ENCODE results near the gene ARFGEF2.
"Not testable (repeated sequence)": the region's sequence is repeated elsewhere in the genome, so short reads cannot be mapped to it uniquely, and the experiment has no call there.

ARFGEF2 gene

GRCh38 chr20:49001741-49002140, 80.2 kb downstream of the ARFGEF2 start:
- Histone ChIP-seq H3K36me3 (ENCODE audit: control insufficient read depth, insufficient read depth, low read length) (peaks cover 79% of the 10 kb centered on the region), H3K9me3 (ENCODE audit: control insufficient read depth, low read length) (no peaks in the 10 kb centered on the region), H3K27ac (ENCODE audit: low read depth, low read length, severe bottlenecking) (no peak overlapping the region), H3K4me1 (ENCODE audit: control insufficient read depth, insufficient read depth, low read length, poor library complexity, severe bottlenecking) (no peaks in the 10 kb centered on the region), H3K4me3 (ENCODE audit: extremely low read depth, insufficient read depth, low read length, poor library complexity, severe bottlenecking) (no peak overlapping the region)
- WGBS, 2 experiments (ENCODE audit: insufficient coverage in 2 of 2), result 90 to 92% methylated on average over 5 of the region's 7 CpGs

DNA sequence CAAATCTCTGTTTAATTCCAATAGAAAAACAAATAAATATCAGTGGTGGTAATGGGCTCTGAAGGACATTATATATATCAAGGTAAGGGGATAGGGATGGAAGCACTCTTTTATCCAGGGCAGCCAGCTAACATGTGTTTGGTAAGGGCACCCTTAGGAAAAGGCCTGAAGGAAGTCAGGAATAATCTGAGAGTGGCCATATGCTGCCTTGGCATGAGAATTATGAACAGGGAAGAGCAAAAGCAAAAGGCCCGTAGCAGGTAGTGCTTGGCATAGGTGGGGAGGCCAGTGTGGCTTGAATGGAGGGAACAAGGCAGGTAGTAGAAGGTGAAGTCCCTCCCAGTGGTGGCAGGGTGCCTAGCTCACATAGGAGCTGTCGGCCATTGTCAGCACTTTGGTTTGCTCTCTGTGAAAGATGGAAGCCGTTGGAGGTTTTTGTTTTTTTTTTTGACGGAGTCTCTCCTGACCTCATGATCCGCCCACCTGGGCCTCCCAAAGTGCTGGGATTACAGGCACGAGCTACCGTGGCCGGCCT, 85.0 kb downstream of the ARFGEF2 start:
- Histone ChIP-seq H3K27ac (ENCODE audit: low read depth, low read length, severe bottlenecking) (no peak overlapping the region), H3K36me3 (ENCODE audit: control insufficient read depth, insufficient read depth, low read length) (peaks cover 57% of the 10 kb centered on the region), H3K4me1 (ENCODE audit: control insufficient read depth, insufficient read depth, low read length, poor library complexity, severe bottlenecking) (no peaks in the 10 kb centered on the region), H3K9me3 (ENCODE audit: control insufficient read depth, low read length) (no peaks in the 10 kb centered on the region), H3K4me3 (ENCODE audit: extremely low read depth, insufficient read depth, low read length, poor library complexity, severe bottlenecking) (no peak overlapping the region)
- 95% methylated on average over 8 of the region's 8 CpGs for WGBS, 2 experiments (ENCODE audit: insufficient coverage in 2 of 2)

GRCh38 chr20:49009899-49010631, 88.6 kb downstream of the ARFGEF2 start:
- peaks cover 69% of the 10 kb centered on the region for H3K36me3 ChIP-seq (ENCODE audit: control insufficient read depth, insufficient read depth, low read length)
- WGBS, 2 experiments (ENCODE audit: insufficient coverage in 2 of 2), result 89 to 98% methylated on average over 8 to 10 of the region's 12 CpGs
- H3K4me1 ChIP-seq (ENCODE audit: control insufficient read depth, insufficient read depth, low read length, poor library complexity, severe bottlenecking), result no peaks in the 10 kb centered on the region
- H3K9me3 ChIP-seq (ENCODE audit: control insufficient read depth, low read length), result no peaks in the 10 kb centered on the region
- H3K27ac ChIP-seq (ENCODE audit: low read depth, low read length, severe bottlenecking), result no peak overlapping the region
- H3K4me3 ChIP-seq (ENCODE audit: extremely low read depth, insufficient read depth, low read length, poor library complexity, severe bottlenecking), result no peak overlapping the region

GRCh38 chr20:49024220-49024619, 102.7 kb downstream of the ARFGEF2 start:
- no peaks in the 10 kb centered on the region for H3K9me3 ChIP-seq (ENCODE audit: control insufficient read depth, low read length)
- no peak overlapping the region for H3K4me3 ChIP-seq (ENCODE audit: extremely low read depth, insufficient read depth, low read length, poor library complexity, severe bottlenecking)
- peaks cover 84% of the 10 kb centered on the region for H3K36me3 ChIP-seq (ENCODE audit: control insufficient read depth, insufficient read depth, low read length)
- H3K27ac ChIP-seq (ENCODE audit: low read depth, low read length, severe bottlenecking), result no peak overlapping the region
- no peaks in the 10 kb centered on the region for H3K4me1 ChIP-seq (ENCODE audit: control insufficient read depth, insufficient read depth, low read length, poor library complexity, severe bottlenecking)
- WGBS, 2 experiments (ENCODE audit: insufficient coverage in 2 of 2), result 96 to 100% methylated on average over 1 to 4 of the region's 5 CpGs

GRCh38 chr20:49028177-49028576, 106.7 kb downstream of the ARFGEF2 start:
- peaks cover 89% of the 10 kb centered on the region for H3K36me3 ChIP-seq (ENCODE audit: control insufficient read depth, insufficient read depth, low read length)
- WGBS, 2 experiments (ENCODE audit: insufficient coverage in 2 of 2), result 96 to 100% methylated on average over 2 of the region's 2 CpGs
- not testable (repeated sequence) for H3K4me1 ChIP-seq (ENCODE audit: control insufficient read depth, insufficient read depth, low read length, poor library complexity, severe bottlenecking); H3K4me3 ChIP-seq (ENCODE audit: extremely low read depth, insufficient read depth, low read length, poor library complexity, severe bottlenecking); H3K27ac ChIP-seq (ENCODE audit: low read depth, low read length, severe bottlenecking); H3K9me3 ChIP-seq (ENCODE audit: control insufficient read depth, low read length)

DNA sequence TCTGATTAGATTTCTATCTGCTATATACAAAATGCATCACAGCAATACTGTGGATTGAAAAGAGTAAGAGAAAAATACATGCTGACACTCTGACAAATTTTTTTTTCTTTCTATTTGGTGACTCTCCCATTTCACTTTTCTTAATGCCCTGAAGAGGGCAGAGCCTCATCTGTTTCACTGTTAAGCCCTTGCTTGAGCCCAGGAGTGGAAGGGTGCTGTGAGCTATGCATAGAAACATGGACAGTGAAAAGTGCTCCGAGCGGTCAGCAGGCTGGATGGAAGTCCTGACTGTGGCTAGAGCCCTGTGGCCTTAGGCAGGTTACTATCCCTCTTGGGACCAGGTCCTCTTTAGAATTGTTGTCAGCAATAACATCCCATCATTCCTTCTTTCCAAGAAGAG, 107.2 kb downstream of the ARFGEF2 start:
- 74 to 96% methylated on average over 2 of the region's 2 CpGs for WGBS, 2 experiments (ENCODE audit: insufficient coverage in 2 of 2)
- Histone ChIP-seq H3K36me3 (ENCODE audit: control insufficient read depth, insufficient read depth, low read length) (peaks cover 90% of the 10 kb centered on the region), H3K27ac (ENCODE audit: low read depth, low read length, severe bottlenecking) (no peak overlapping the region), H3K9me3 (ENCODE audit: control insufficient read depth, low read length) (no peaks in the 10 kb centered on the region), H3K4me3 (ENCODE audit: extremely low read depth, insufficient read depth, low read length, poor library complexity, severe bottlenecking) (no peak overlapping the region), H3K4me1 (ENCODE audit: control insufficient read depth, insufficient read depth, low read length, poor library complexity, severe bottlenecking) (no peaks in the 10 kb centered on the region)

- Histone ChIP-seq H3K9me3 (ENCODE audit: control insufficient read depth, low read length) (no peaks in the 10 kb centered on the region), H3K27ac (ENCODE audit: low read depth, low read length, severe bottlenecking) (no peak overlapping the region), H3K4me1 (ENCODE audit: control insufficient read depth, insufficient read depth, low read length, poor library complexity, severe bottlenecking) (no peaks in the 10 kb centered on the region), H3K4me3 (ENCODE audit: extremely low read depth, insufficient read depth, low read length, poor library complexity, severe bottlenecking) (no peak overlapping the region), H3K36me3 (ENCODE audit: control insufficient read depth, insufficient read depth, low read length) (peaks cover 90% of the 10 kb centered on the region)
- 100% methylated on average over 1 of the region's 1 CpG for WGBS, 2 experiments (ENCODE audit: insufficient coverage in 2 of 2)
Observed at GRCh38 chr20:49029203-49029602, 107.7 kb downstream of the ARFGEF2 start.

DNA sequence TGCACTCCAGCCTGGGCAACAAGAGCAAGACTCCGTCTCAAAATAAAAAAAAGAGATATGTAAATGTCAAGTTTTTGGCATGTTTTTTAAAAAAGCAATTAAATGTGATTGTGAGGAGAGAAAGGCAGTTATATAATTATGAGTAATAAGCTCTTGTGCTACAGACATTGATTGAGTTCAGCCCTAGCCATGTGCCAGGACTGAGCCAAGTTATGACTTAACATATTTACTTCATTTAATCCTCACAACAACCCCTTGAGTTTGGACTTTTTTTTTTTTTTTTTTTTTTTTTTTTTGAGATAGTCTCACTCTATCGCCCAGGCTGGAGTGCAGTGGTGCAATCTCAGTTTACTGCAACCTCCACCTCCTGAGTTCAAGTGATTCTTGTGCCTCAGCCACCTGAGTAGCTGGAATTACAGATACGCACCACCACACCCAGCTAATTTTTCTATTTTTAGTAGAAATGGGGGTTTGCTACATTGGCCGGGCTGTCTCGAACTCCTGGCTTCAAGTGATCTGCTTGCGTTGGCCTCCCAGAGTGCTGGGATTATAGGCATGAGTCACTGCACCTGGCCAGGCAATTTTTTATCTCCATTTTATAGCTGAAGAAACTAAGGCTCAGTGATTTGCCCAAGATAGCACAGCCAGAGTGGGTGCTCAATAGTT, 109.6 kb downstream of the ARFGEF2 start:
- Histone ChIP-seq H3K4me1 (ENCODE audit: control insufficient read depth, insufficient read depth, low read length, poor library complexity, severe bottlenecking) (no peaks in the 10 kb centered on the region), H3K27ac (ENCODE audit: low read depth, low read length, severe bottlenecking) (no peak overlapping the region), H3K9me3 (ENCODE audit: control insufficient read depth, low read length) (no peaks in the 10 kb centered on the region), H3K4me3 (ENCODE audit: extremely low read depth, insufficient read depth, low read length, poor library complexity, severe bottlenecking) (no peak overlapping the region), H3K36me3 (ENCODE audit: control insufficient read depth, insufficient read depth, low read length) (peaks cover 87% of the 10 kb centered on the region)
- WGBS, 2 experiments (ENCODE audit: insufficient coverage in 2 of 2), result 94 to 100% methylated on average over 1 to 3 of the region's 6 CpGs

DNA sequence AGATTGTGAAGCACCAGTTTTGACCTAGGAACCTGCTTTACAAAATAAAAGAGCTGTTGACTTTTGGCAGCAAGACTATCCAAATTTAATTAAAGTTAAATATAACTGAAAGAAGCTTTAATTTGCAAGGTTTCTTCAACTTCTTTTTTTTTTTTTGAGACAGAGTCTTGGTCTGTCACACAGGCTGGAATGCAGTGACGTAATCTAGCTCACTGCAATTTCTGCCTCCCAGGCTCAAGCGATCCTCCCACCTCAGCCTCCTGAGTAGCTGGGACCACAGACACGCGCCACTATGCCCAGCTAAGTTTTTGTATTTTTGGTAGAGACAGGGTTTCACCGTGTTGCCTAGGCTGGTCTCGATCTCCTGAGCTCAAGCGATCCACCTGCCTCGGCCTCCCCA, 110.9 kb downstream of the ARFGEF2 start:
- no peak overlapping the region for H3K4me3 ChIP-seq (ENCODE audit: extremely low read depth, insufficient read depth, low read length, poor library complexity, severe bottlenecking)
- WGBS, 2 experiments (ENCODE audit: insufficient coverage in 2 of 2), result 98 to 100% methylated on average over 7 to 8 of the region's 8 CpGs
- H3K27ac ChIP-seq (ENCODE audit: low read depth, low read length, severe bottlenecking), result no peak overlapping the region
- no peaks in the 10 kb centered on the region for H3K4me1 ChIP-seq (ENCODE audit: control insufficient read depth, insufficient read depth, low read length, poor library complexity, severe bottlenecking)
- no peaks in the 10 kb centered on the region for H3K9me3 ChIP-seq (ENCODE audit: control insufficient read depth, low read length)
- H3K36me3 ChIP-seq (ENCODE audit: control insufficient read depth, insufficient read depth, low read length), result peaks cover 75% of the 10 kb centered on the region

DNA sequence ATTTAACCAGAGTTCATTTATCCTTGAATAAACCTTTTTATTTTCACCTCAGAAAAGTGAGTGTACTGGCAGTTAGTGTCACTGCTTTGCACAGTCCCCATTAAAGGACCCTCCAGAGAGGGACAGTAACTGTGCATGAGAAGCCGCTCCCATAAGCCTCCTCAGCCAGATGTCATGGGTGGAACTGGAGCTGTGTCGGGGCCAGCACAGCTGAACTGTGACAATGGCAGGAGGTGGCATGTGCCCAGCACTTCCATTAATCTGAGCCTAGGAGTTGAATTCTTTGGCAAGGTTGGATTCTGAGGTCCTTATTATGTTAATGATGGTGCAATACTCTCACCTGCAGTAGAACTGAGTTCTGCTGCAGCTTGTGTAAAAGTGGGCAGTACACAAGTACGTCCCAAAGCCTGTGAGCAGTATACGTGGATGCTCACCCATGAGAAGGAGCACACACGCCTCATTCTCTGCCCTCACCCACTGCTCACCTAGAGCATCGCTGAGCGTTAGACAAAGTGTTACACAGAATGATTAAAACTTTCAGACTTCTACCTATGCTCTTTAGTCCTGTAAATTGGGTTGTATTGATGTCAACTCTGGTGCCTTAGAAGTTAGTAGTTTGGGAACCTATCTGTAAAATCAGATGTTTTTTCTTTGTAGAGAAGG, 112.7 kb downstream of the ARFGEF2 start:
- H3K36me3 ChIP-seq (ENCODE audit: control insufficient read depth, insufficient read depth, low read length), result peaks cover 59% of the 10 kb centered on the region
- H3K4me1 ChIP-seq (ENCODE audit: control insufficient read depth, insufficient read depth, low read length, poor library complexity, severe bottlenecking), result no peaks in the 10 kb centered on the region
- no peak overlapping the region for H3K4me3 ChIP-seq (ENCODE audit: extremely low read depth, insufficient read depth, low read length, poor library complexity, severe bottlenecking)
- WGBS, 2 experiments (ENCODE audit: insufficient coverage in 2 of 2), result 90 to 97% methylated on average over 4 to 5 of the region's 7 CpGs
- H3K9me3 ChIP-seq (ENCODE audit: control insufficient read depth, low read length), result no peaks in the 10 kb centered on the region
- no peak overlapping the region for H3K27ac ChIP-seq (ENCODE audit: low read depth, low read length, severe bottlenecking)
